Muscle layer of colon (tissue), 2 donors: Measurements from ENCODE around the gene SERPINB6.
"Not testable (repeated sequence)": the region's sequence is repeated elsewhere in the genome, so short reads cannot be mapped to it uniquely, and the experiment has no call there.

Experiments
- H3K27ac ChIP-seq: one replicate; pipeline ENCODE4 v1.7.0; 2013; ENCODE audit warnings: low read depth, mild to moderate bottlenecking, low read length, moderate library complexity
- H3K27me3 ChIP-seq, 2 donors: one replicate each; pipeline ENCODE4 v1.7.0; 2013; ENCODE audit warnings: low read length in 2 of 2, mild to moderate bottlenecking in 2 of 2; ENCODE audit not compliant: insufficient read depth in 2 of 2, control insufficient read depth in 1 of 2
- H3K36me3 ChIP-seq: one replicate; pipeline ENCODE4 v1.7.0; 2013; ENCODE audit warnings: mild to moderate bottlenecking, low read length; ENCODE audit not compliant: insufficient read depth
- H3K4me1 ChIP-seq: one replicate; pipeline ENCODE4 v1.7.0; 2013; ENCODE audit warnings: mild to moderate bottlenecking, low read length; ENCODE audit not compliant: insufficient read depth
- H3K4me3 ChIP-seq, 2 donors: one replicate each; pipeline ENCODE4 v1.7.0; 2013; ENCODE audit warnings: low read length in 2 of 2, low read depth in 1 of 2, mild to moderate bottlenecking in 1 of 2, moderate library complexity in 1 of 2
- H3K9ac ChIP-seq: one replicate; pipeline ENCODE4 v1.7.0; 2013; ENCODE audit warnings: low read length
- H3K9me3 ChIP-seq: one replicate; pipeline ENCODE4 v1.7.0; 2013; ENCODE audit warnings: mild to moderate bottlenecking, low read length
- donor health status: abdominal sarcoma.
- donor health status: Adenocarcinoma of cecum.

SERPINB6 gene

GRCh38 chr6:2927931-2928330 lies 43.4 kb downstream of the SERPINB6 start:
- not testable (repeated sequence) for H3K4me1 ChIP-seq, H3K36me3 ChIP-seq, H3K9me3 ChIP-seq, H3K9ac ChIP-seq, H3K4me3 ChIP-seq, H3K27me3 ChIP-seq, H3K27ac ChIP-seq

DNA sequence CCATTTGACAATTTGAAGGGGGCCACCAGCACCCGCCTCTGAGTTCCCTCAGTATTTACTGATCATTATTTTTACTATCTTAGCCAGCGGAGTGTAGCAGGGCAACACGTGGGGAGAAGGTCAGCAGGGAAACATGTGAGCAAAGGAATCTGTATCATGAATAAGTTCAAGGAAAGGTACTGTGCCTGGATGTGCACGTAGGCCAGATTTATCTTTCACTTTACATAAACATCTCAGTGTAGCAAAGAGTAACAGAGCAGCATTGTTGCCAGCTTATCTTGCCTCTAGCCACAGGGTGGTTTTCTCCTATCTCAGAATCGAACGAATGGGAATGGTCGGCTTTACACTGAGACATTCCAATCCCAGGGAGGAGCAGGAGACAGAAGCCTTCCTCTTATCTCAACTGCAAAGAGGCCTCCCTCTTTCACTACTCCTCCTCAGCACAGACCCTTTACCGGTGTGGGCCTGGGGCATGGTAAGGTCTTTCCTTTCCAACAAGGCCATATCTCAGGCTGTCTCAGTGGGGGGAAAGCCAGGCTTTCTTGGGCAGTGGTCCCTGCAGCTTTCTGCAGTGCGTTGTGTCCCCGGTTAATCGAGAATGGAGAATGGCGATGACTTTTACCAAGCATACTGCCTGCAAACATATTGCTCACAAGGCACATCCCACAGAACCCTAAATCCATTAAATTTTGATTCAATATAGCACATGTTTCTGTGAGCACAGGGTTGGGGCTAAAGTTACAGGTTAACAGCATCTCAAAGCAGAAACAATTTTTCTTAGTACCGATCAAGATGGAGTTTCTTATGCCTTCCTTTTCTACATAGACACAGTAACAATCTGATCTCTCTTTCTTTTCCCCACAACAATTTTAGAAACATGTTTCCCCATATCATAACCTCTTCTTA lies 45.3 kb downstream of the SERPINB6 start:
- not testable (repeated sequence) for H3K9ac ChIP-seq, H3K36me3 ChIP-seq, H3K27me3 ChIP-seq, H3K4me3 ChIP-seq, H3K4me1 ChIP-seq, H3K27ac ChIP-seq, H3K9me3 ChIP-seq

DNA sequence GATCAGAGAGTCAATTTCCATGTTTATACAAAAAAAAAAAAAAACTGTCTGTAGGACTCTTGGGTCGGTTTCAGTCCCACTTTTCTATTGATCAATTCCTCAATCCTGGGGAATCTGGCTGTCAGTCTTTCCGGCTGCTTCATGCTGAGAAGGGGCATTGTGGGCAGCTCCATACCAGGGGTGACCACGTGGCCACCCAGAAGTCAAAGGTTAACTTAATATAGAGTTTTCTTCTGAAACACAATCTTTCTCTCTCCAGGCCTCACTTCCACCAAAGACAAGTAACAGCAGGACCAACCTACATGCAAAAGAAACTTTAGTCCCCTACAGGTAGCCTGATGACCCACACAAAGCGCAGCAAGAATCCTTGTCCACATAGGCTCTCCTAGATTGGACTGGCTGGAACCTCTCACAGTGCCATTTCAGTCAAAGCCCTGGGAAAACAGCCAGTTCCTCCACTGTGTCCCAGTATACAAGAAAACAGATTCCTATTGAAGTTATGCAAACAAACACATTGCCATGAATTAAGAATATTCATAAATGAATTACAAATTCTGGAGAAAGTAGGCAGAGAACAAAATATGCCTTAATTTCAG lies 49.7 kb downstream of the SERPINB6 start:
- no peaks in the 10 kb centered on the region for H3K4me1 ChIP-seq
- H3K27ac ChIP-seq = no peak overlapping the region
- H3K9me3 ChIP-seq = no peaks in the 10 kb centered on the region
- no peak overlapping the region for H3K9ac ChIP-seq
- no peaks in the 10 kb centered on the region for H3K36me3 ChIP-seq
- H3K27me3 ChIP-seq = no peaks in the 10 kb centered on the region
- no peak overlapping the region for H3K4me3 ChIP-seq

DNA sequence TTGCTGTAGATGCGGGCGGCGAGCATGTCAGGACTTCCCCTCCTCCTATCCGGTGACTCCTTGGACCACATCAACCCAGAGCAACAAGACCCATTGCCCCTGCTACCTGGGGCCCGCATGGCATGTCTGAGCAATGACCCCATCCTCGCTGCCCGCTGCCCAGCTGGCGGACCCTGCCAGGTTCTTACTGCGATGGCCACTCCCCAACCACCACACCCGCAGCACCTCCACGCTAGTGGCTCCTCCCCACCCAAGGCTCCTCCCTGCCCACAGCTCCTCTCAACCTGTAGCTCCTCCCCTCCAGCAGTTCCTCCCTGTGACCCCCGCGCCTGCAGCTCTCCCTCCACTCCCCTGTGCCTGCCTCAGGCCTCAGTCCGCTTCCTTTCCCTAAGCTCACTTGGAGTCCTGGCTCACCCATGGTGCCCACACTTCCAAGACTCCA lies 50.7 kb downstream of the SERPINB6 start:
- Histone ChIP-seq H3K4me3 (no peak overlapping the region), H3K9ac (no peak overlapping the region), H3K4me1 (no peaks in the 10 kb centered on the region), H3K9me3 (no peaks in the 10 kb centered on the region), H3K27me3 (no peaks in the 10 kb centered on the region), H3K36me3 (no peaks in the 10 kb centered on the region), H3K27ac (no peak overlapping the region)

GRCh38 chr6:2919886-2920285 lies 51.5 kb downstream of the SERPINB6 start:
- no peak overlapping the region for H3K9ac ChIP-seq

DNA sequence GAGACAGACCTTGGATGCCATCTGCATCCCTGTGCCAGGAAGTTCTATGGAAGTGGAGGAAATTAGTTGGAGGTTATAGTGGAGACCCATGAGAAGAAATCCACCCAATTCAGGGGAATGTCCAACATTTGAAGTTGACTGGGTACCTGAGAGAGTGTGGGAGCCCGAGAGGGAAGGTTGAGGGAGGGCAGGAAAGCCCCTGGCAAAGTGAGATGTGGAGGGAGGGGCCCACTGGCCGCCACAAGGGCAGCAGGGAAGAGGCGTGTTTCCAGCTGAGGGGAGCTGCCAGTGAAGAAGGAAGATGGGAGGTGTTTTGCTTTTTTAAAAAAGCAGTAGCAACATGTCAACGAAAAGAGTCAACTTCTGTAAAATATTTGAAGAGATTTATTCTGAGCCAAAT lies 52.0 kb downstream of the SERPINB6 start:
- Histone ChIP-seq H3K4me1 (no peaks in the 10 kb centered on the region), H3K9me3 (no peaks in the 10 kb centered on the region), H3K4me3 (no peak overlapping the region), H3K27ac (no peak overlapping the region), H3K9ac (no peak overlapping the region), H3K36me3 (no peaks in the 10 kb centered on the region), H3K27me3 (no peaks in the 10 kb centered on the region)

More at GRCh38 chr6:2919886-2920285, 51.5 kb downstream of the SERPINB6 start:
- Histone ChIP-seq H3K4me3 (no peak overlapping the region), H3K9me3 (no peaks in the 10 kb centered on the region), H3K27ac (no peak overlapping the region), H3K4me1 (no peaks in the 10 kb centered on the region), H3K36me3 (no peaks in the 10 kb centered on the region), H3K27me3 (no peaks in the 10 kb centered on the region)

- no peak overlapping the region for H3K4me3 ChIP-seq
- H3K27ac ChIP-seq = no peak overlapping the region
Measured at GRCh38 chr6:2918936-2919335, 52.4 kb downstream of the SERPINB6 start.

GRCh38 chr6:2917801-2918445 lies 53.4 kb downstream of the SERPINB6 start:
- H3K4me1 ChIP-seq = no peaks in the 10 kb centered on the region
- H3K27me3 ChIP-seq = no peaks in the 10 kb centered on the region
- H3K9ac ChIP-seq = no peak overlapping the region
- H3K36me3 ChIP-seq = no peaks in the 10 kb centered on the region
- H3K27ac ChIP-seq = no peak overlapping the region
- no peak overlapping the region for H3K4me3 ChIP-seq
- H3K9me3 ChIP-seq = no peaks in the 10 kb centered on the region

More at GRCh38 chr6:2918936-2919335, 52.4 kb downstream of the SERPINB6 start:
- Histone ChIP-seq H3K4me1 (no peaks in the 10 kb centered on the region), H3K36me3 (no peaks in the 10 kb centered on the region), H3K9ac (no peak overlapping the region), H3K9me3 (no peaks in the 10 kb centered on the region), H3K27me3 (no peaks in the 10 kb centered on the region)

DNA sequence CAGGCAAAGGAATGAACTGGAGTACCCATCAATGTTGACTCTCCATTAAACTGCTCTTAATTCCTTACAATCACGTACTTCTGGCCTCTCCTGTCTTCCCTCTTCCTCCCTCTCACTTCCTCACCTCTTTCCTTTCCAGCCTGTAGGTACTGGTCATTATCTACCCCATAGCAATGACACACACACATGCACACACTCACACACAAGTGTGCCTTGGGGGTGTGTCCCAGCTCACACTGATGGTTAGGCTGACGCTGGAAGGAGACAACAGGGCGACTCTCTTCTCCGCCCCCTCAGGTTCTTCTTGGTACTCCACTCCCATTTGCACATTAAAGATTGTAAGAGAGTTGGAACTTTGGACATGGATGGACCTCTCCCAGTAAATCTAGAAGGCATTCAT lies 54.3 kb downstream of the SERPINB6 start:
- Histone ChIP-seq H3K4me3 (no peak overlapping the region), H3K27me3 (no peaks in the 10 kb centered on the region), H3K9me3 (no peaks in the 10 kb centered on the region), H3K27ac (no peak overlapping the region), H3K4me1 (no peaks in the 10 kb centered on the region), H3K9ac (no peak overlapping the region), H3K36me3 (no peaks in the 10 kb centered on the region)

GRCh38 chr6:2916158-2916925 lies 55.0 kb downstream of the SERPINB6 start:
- Histone ChIP-seq H3K9me3 (no peaks in the 10 kb centered on the region), H3K9ac (no peak overlapping the region), H3K36me3 (no peaks in the 10 kb centered on the region), H3K4me1 (no peaks in the 10 kb centered on the region), H3K27me3 (no peaks in the 10 kb centered on the region), H3K4me3 (no peak overlapping the region), H3K27ac (no peak overlapping the region)

GRCh38 chr6:2915150-2915549 lies 56.2 kb downstream of the SERPINB6 start:
- no peak overlapping the region for H3K4me3 ChIP-seq
- H3K27me3 ChIP-seq = no peaks in the 10 kb centered on the region
- no peaks in the 10 kb centered on the region for H3K4me1 ChIP-seq
- H3K9ac ChIP-seq = no peak overlapping the region
- no peaks in the 10 kb centered on the region for H3K36me3 ChIP-seq
- H3K27ac ChIP-seq = no peak overlapping the region
- no peaks in the 10 kb centered on the region for H3K9me3 ChIP-seq
